Subcutaneous adipose tissue (tissue), 4 donors: ENCODE measurements around the gene RETREG1. TPM values are rescaled to one million over a fixed set of nuclear protein-coding genes. Genes with fewer than 3 reads are reported as not detected.

Source experiments
- total RNA-seq, 4 donors: library from RNA; depleted of rRNA; stranded (reverse); fragments of >200 nt; gene quantifications; one replicate each; pipeline ENCODE4 v1.1.0, GENCODE V29; 2016
- TF ChIP-seq, protein P1 (sequence below): fragments of 450-650 bp; IDR thresholded peaks from one replicate; pipeline ENCODE4 v1.5.1; 2016; ENCODE audit warnings: low read depth, mild to moderate bottlenecking, control low read depth, antibody characterized with exemption, moderate library complexity

The RETREG1 gene
- total RNA-seq, 4 donors from 2014 or later, result 71.0 to 131 (median 91.7) TPM

DNA sequence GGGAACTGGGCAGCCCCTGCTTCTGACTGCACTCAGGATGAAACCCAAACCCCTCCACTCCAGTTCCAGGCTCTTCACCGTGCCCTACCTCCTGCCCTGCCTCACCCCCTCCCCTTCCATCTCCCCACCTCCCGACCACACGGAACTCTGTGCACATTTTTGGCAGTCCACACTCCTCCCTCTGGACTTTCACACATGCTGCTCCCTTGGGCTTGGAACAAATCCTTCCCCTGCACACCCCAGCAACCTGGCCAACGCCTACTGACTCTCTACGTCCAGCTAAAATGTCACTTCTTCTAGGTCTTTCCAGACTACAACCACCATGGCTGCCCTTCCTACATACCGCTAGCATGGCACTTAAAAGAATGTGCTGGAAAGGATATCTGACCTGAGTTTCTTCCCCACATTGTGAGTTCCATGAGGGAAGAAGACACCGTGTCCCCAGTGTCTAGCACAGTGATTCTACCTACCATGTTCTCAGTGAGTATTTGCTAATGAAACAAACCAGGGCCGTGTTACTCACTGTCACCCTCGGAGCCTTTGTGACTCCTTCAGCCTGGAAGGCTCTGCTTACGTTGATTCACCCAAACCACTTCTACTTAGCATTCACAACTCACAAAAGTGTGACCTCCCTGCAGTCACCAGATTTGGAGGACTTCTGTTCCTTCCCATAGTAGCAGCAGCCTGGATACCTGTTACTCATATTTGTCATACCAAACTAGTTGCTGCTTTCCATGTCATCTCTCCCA lies 18.7 kb downstream of the RETREG1 start:
- TF ChIP-seq, protein P1, sequence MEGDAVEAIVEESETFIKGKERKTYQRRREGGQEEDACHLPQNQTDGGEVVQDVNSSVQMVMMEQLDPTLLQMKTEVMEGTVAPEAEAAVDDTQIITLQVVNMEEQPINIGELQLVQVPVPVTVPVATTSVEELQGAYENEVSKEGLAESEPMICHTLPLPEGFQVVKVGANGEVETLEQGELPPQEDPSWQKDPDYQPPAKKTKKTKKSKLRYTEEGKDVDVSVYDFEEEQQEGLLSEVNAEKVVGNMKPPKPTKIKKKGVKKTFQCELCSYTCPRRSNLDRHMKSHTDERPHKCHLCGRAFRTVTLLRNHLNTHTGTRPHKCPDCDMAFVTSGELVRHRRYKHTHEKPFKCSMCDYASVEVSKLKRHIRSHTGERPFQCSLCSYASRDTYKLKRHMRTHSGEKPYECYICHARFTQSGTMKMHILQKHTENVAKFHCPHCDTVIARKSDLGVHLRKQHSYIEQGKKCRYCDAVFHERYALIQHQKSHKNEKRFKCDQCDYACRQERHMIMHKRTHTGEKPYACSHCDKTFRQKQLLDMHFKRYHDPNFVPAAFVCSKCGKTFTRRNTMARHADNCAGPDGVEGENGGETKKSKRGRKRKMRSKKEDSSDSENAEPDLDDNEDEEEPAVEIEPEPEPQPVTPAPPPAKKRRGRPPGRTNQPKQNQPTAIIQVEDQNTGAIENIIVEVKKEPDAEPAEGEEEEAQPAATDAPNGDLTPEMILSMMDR, result no peak

DNA sequence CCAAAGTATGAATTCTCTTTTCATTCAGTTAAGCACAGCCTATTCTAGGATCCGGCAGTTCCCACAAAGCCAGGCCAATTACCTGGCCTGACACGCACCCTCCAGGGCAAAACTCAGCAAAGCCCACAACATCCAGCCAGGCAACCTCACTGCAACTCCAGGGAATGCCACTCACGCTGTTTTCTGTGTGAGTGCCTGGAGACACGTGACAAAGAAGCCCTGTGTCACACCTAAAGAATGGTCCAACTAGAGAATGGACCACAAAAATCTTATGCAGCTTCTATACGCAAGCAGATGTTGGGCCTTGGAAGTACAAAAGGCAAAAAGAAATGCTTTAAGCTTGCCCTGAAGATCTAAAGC lies 20.2 kb downstream of the RETREG1 start:
- TF ChIP-seq, protein P1, result no peak

DNA sequence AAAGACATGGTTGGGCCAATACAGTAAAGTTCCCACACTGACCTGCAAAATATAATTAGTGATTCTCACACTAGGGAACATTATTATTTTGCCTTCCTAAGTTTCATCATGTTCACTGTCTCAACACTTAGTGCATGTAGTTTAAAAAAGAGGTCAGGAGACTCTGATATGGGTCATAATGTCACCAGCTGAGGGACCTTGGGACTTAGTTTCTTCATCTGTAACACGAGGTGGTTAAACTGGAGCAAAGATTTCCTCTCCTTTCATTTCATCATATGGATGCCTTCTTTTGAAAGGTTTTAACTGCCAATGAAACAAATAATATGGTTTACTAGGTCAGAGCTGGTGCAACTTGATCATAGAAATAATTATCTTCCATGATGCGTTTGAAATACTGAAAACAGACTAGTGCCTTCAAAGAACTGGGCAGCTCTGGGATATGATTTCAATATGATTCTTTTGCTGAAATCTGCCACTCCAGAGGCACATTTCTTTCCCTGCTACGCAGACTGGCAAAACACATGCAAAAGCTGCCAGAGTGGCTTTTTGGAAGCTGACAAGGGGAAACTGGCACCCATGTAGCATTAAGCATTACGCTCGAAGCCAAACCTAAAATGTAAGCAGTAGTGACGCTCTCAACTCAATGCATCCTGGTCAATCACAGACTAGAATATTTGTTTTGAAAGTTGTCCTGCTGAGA lies 20.8 kb downstream of the RETREG1 start:
- TF ChIP-seq, protein P1, result no peak

DNA sequence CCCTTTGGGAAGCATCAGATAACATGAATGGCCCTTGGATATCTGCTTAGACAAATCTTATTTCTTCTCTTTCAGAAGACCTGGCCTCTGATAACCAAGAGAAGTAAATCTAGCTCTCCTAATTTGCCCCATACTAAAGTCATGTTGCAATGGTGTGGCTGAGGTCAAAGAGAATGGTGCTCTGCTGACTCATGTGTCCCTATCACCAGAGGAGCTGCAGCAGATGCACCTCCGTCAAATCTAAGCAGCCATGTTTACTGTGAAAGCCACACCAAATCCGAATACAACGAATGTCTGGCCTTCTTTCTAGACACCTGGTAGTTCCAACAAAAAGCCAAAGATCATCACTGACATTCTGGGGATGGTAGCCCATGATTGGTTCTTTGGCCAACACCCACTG lies 23.2 kb downstream of the RETREG1 start:
- TF ChIP-seq, protein P1, result no peak

DNA sequence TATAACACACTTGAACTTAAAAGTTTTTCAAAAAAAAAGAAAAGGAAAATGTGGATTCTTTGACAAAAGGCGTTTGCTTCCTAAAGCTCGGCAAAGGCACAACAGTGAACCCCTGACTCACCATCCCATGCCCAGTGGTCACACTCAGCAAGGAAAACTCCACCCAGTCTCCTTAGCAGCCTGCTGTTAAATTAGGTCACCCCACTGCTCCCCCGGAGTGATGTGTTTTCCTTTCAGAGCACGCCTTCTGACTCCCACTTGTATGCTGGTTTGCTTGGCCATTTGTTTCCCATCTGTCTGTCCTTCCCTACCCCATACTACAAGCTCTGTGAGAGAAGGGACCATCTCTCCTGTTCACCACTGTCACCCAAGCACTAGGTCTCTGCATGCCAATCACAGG lies 23.8 kb downstream of the RETREG1 start:
- TF ChIP-seq, protein P1, result no peak

DNA sequence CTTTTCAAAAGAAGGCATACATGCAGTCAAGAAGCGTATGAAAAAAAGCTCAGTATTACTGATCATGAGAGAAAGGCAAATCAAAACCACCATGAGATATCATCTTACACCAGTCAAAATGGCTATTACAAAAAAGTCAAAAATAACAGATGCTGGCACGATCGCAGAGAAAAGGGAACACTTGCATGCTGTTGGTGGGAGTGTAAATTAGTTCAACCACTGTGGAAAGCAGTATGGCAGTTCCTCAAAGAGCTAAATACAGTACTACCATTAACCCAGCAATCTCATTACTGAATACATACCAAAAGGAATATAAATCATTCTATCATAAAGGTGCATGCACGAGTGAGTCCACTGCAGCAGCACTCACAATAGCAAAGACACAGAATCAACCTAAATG lies 24.5 kb downstream of the RETREG1 start:
- TF ChIP-seq, protein P1, result no peak

DNA sequence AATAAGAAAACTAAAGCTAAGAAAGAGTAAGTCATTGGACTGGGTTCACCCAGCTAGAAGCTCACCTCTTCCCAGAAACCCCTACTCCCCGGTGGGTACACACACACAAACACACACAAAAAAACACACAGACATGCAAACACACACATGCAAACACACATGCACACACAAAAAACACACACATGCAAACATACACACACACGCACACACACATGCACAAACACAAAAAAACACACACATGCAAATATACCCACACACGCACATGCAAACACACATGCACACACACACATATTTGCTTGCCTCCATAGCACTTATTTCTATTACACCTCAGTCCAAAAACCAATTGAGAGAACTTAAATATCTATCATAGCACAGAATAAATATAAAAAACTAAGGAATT lies 26.1 kb downstream of the RETREG1 start:
- TF ChIP-seq, protein P1, result no peak
